ENCODE measurements around the gene C6orf47. TPM values are rescaled to one million over a fixed set of nuclear protein-coding genes. Genes with fewer than 3 reads are reported as not detected.

Gene C6orf47
- total and polyA plus RNA-seq, 2 of the 13 experiments (the other 11 are each of a cell fraction or from before 2014, with no cell fraction given): 1.7 to 18.1 TPM

DNA sequence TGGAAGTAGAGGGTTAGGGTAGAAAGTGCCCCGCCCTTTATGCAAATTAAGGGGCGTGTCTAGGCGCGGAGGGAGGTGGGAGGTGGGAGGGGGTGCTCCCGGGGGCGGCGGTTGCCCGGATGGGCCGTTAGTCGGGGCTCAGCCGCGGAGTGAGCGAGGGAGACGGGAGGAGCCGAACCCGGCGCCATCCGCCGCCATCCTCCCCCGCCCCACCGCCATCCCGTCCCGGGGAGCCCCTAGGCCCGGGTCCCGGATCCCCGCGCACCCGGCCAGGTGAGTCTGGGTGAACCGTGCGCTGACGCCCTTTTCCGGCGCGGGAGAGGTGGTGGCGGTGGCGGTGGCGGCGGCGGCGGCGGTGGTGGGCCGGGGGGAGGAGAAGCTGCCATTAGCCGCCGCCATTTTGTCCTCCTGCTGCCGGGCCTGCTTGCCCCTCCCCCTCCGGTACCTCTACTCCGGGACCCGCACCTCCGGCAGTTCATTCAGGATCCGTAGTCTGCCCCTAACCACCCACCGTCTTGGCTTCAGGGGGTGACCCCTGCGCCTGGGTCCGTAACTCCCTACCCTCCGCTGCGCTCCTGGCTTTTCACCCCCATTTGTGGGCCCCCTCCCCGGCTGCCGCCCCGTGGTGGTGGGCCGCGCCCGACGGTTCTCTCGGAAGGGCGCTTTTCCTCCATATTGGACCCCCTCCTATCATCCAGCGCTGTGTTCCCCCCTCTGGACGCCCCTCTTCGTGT, 39.8 kb downstream of the C6orf47 start, which contains the start of gene PRRC2A (continued):
- TF ChIP-seq ZNF777 (CRISPR knock-in tag; IDR thresholded peaks at IDR 0.05) (peak; percentile 65; the same call in 1 of the 2 replicates), RFX3 (CRISPR knock-in tag; IDR thresholded peaks at IDR 0.05) (no peak), ZKSCAN8 (CRISPR knock-in tag; IDR thresholded peaks at IDR 0.05; ENCODE audit: borderline replicate concordance) (no peak), BRD4 (CRISPR knock-in tag; IDR thresholded peaks at IDR 0.05) (peak; percentile 97), ZNF292 (CRISPR knock-in tag; IDR thresholded peaks at IDR 0.05; ENCODE audit: borderline replicate concordance, low read depth) (no peak), ATAD3A (CRISPR knock-in tag; IDR thresholded peaks at IDR 0.05) (no peak), ZNF317 (CRISPR knock-in tag; IDR thresholded peaks at IDR 0.05) (no peak), POLR2AphosphoS5 (IDR thresholded peaks at IDR 0.05; ENCODE audit: low read depth, low read length) (peak; percentile 56; the same call in 1 of the 2 replicates), ZNF782 (CRISPR knock-in tag; IDR thresholded peaks at IDR 0.05; ENCODE audit: borderline replicate concordance) (no peak), ZNF44 (CRISPR knock-in tag; IDR thresholded peaks at IDR 0.05) (no peak), ZNF354B (CRISPR knock-in tag; IDR thresholded peaks at IDR 0.05) (no peak), ZSCAN21 (CRISPR knock-in tag; IDR thresholded peaks at IDR 0.05; ENCODE audit: borderline replicate concordance) (no peak; the same call in 1 of the 2 replicates), ZNF446 (CRISPR knock-in tag; IDR thresholded peaks at IDR 0.05) (no peak)
- TF ChIP-seq, protein P1, sequence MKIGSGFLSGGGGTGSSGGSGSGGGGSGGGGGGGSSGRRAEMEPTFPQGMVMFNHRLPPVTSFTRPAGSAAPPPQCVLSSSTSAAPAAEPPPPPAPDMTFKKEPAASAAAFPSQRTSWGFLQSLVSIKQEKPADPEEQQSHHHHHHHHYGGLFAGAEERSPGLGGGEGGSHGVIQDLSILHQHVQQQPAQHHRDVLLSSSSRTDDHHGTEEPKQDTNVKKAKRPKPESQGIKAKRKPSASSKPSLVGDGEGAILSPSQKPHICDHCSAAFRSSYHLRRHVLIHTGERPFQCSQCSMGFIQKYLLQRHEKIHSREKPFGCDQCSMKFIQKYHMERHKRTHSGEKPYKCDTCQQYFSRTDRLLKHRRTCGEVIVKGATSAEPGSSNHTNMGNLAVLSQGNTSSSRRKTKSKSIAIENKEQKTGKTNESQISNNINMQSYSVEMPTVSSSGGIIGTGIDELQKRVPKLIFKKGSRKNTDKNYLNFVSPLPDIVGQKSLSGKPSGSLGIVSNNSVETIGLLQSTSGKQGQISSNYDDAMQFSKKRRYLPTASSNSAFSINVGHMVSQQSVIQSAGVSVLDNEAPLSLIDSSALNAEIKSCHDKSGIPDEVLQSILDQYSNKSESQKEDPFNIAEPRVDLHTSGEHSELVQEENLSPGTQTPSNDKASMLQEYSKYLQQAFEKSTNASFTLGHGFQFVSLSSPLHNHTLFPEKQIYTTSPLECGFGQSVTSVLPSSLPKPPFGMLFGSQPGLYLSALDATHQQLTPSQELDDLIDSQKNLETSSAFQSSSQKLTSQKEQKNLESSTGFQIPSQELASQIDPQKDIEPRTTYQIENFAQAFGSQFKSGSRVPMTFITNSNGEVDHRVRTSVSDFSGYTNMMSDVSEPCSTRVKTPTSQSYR (CRISPR knock-in tag; IDR thresholded peaks at IDR 0.05; ENCODE audit: borderline replicate concordance): peak; percentile 95
- TF ChIP-seq, protein P2, sequence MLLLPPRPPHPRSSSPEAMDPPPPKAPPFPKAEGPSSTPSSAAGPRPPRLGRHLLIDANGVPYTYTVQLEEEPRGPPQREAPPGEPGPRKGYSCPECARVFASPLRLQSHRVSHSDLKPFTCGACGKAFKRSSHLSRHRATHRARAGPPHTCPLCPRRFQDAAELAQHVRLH (CRISPR knock-in tag; IDR thresholded peaks at IDR 0.05; ENCODE audit: borderline replicate concordance, low read depth): no peak; the same call in none of the 2 replicates
- TF ChIP-seq, protein P3, sequence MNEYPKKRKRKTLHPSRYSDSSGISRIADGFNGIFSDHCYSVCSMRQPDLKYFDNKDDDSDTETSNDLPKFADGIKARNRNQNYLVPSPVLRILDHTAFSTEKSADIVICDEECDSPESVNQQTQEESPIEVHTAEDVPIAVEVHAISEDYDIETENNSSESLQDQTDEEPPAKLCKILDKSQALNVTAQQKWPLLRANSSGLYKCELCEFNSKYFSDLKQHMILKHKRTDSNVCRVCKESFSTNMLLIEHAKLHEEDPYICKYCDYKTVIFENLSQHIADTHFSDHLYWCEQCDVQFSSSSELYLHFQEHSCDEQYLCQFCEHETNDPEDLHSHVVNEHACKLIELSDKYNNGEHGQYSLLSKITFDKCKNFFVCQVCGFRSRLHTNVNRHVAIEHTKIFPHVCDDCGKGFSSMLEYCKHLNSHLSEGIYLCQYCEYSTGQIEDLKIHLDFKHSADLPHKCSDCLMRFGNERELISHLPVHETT (CRISPR knock-in tag; conservative IDR thresholded peaks at IDR 0.05): peak; percentile 98
- TF ChIP-seq, protein P4, sequence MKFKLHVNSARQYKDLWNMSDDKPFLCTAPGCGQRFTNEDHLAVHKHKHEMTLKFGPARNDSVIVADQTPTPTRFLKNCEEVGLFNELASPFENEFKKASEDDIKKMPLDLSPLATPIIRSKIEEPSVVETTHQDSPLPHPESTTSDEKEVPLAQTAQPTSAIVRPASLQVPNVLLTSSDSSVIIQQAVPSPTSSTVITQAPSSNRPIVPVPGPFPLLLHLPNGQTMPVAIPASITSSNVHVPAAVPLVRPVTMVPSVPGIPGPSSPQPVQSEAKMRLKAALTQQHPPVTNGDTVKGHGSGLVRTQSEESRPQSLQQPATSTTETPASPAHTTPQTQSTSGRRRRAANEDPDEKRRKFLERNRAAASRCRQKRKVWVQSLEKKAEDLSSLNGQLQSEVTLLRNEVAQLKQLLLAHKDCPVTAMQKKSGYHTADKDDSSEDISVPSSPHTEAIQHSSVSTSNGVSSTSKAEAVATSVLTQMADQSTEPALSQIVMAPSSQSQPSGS (CRISPR knock-in tag; IDR thresholded peaks at IDR 0.05): no peak; the same call in 1 of the 2 replicates
- TF ChIP-seq, protein P5, sequence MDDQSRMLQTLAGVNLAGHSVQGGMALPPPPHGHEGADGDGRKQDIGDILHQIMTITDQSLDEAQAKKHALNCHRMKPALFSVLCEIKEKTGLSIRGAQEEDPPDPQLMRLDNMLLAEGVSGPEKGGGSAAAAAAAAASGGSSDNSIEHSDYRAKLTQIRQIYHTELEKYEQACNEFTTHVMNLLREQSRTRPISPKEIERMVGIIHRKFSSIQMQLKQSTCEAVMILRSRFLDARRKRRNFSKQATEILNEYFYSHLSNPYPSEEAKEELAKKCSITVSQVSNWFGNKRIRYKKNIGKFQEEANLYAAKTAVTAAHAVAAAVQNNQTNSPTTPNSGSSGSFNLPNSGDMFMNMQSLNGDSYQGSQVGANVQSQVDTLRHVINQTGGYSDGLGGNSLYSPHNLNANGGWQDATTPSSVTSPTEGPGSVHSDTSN (CRISPR knock-in tag; IDR thresholded peaks at IDR 0.05; ENCODE audit: borderline replicate concordance): no peak

Data from HepG2 (cell line).